NOMO-1 treated with DMSO at 0.1 percent for 48 hours (cell line): Measurements from ENCODE around the gene MRFAP1L1.

Experiments
- DNase-seq: peaks from one replicate; lab custom pipeline; 2025; ENCODE audit not compliant: unreplicated experiment; lab: John Stamatoyannopoulos, UW

MRFAP1L1 gene

GRCh38 chr4:6716958-6717655 lies 7.4 kb upstream of the MRFAP1L1 start:
- no peak for DNase-seq

- DNase-seq: peak; percentile 78
Observed at GRCh38 chr4:6716018-6716911, 6.6 kb upstream of the MRFAP1L1 start, which contains the start of gene BLOC1S4. Gene BLOC1S4, plus strand, starts transcription at chr4:6716174. Its CDS starts 36 bp downstream, at chr4:6716210.

GRCh38 chr4:6715704-6716017 lies 6.0 kb upstream of the MRFAP1L1 start:
- DNase-seq: no peak

GRCh38 chr4:6714954-6715353 lies 5.3 kb upstream of the MRFAP1L1 start:
- DNase-seq: no peak

GRCh38 chr4:6710996-6711395 lies 1.3 kb upstream of the MRFAP1L1 start:
- DNase-seq: peak; percentile 32

- no peak for DNase-seq
Observed at GRCh38 chr4:6710282-6710681, 617 bp upstream of the MRFAP1L1 start.

- no peak for DNase-seq
Observed at GRCh38 chr4:6706173-6706572, 3.5 kb downstream of the MRFAP1L1 start.

GRCh38 chr4:6705646-6706045 lies 4.0 kb downstream of the MRFAP1L1 start:
- no peak for DNase-seq

GRCh38 chr4:6703786-6704185 lies 5.9 kb downstream of the MRFAP1L1 start:
- DNase-seq: no peak

GRCh38 chr4:6702761-6703160 lies 6.9 kb downstream of the MRFAP1L1 start:
- DNase-seq: no peak

GRCh38 chr4:6701371-6701770 lies 8.3 kb downstream of the MRFAP1L1 start:
- DNase-seq: no peak

- no peak for DNase-seq
Observed at GRCh38 chr4:6699903-6700302, 9.8 kb downstream of the MRFAP1L1 start.

- no peak for DNase-seq
Observed at GRCh38 chr4:6699388-6699787, 10.3 kb downstream of the MRFAP1L1 start.

GRCh38 chr4:6697131-6697530 lies 12.5 kb downstream of the MRFAP1L1 start:
- DNase-seq: no peak

- no peak for DNase-seq
Observed at GRCh38 chr4:6696611-6697010, 13.1 kb downstream of the MRFAP1L1 start.

- DNase-seq: peak; percentile 33
Observed at GRCh38 chr4:6695660-6696610, 13.7 kb downstream of the MRFAP1L1 start.

GRCh38 chr4:6694177-6694901 lies 15.3 kb downstream of the MRFAP1L1 start:
- no peak for DNase-seq

- no peak for DNase-seq
Observed at GRCh38 chr4:6693231-6694176, 16.2 kb downstream of the MRFAP1L1 start, which contains the start of gene S100P. Gene S100P, plus strand, starts transcription at chr4:6693878. Its CDS starts 55 bp downstream, at chr4:6693933.

- DNase-seq: no peak
Observed at GRCh38 chr4:6692806-6693205, 16.9 kb downstream of the MRFAP1L1 start.
